ENCODE data around the gene KLHL2.
"Not testable (repeated sequence)": the region's sequence is repeated elsewhere in the genome, so short reads cannot be mapped to it uniquely, and the experiment has no call there.

DNA sequence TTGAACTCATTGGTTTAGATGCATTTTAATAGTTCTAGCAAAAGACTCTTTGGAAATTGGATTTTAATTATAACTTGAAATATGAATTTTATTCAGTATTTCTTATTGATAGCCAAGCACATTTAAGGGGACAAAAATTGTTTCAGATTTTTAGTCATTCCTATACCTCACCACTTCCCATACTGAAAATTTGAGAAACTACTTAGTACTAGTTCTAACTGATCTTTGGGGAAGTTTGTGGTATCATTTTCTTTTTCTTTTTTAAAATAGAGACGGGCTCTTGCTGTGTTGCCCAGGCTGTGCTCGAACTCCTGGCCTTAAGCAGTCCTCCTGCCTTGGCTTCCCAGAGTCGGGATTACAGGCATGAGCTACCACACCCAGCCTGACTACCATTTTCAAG lies 68.0 kb downstream of the KLHL2 start:
- TF ChIP-seq, protein P1, sequence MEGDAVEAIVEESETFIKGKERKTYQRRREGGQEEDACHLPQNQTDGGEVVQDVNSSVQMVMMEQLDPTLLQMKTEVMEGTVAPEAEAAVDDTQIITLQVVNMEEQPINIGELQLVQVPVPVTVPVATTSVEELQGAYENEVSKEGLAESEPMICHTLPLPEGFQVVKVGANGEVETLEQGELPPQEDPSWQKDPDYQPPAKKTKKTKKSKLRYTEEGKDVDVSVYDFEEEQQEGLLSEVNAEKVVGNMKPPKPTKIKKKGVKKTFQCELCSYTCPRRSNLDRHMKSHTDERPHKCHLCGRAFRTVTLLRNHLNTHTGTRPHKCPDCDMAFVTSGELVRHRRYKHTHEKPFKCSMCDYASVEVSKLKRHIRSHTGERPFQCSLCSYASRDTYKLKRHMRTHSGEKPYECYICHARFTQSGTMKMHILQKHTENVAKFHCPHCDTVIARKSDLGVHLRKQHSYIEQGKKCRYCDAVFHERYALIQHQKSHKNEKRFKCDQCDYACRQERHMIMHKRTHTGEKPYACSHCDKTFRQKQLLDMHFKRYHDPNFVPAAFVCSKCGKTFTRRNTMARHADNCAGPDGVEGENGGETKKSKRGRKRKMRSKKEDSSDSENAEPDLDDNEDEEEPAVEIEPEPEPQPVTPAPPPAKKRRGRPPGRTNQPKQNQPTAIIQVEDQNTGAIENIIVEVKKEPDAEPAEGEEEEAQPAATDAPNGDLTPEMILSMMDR (IDR thresholded peaks at IDR 0.05; ENCODE audit: insufficient read depth, low read length), result not testable (repeated sequence)
- not testable (repeated sequence) for TF ChIP-seq GABPA (IDR thresholded peaks at IDR 0.05; ENCODE audit: low read depth); REST (IDR thresholded peaks at IDR 0.05; ENCODE audit: insufficient replicate concordance, low read depth)

All from HL-60 (cell line).